ENCODE data around the gene CCL24. TPM values are rescaled to one million over a fixed set of nuclear protein-coding genes. Genes with fewer than 3 reads are reported as not detected.

CCL24 gene
- total and polyA plus RNA-seq, 10 of the 15 experiments (the other 5 are each of a cell fraction or from before 2014, with no cell fraction given), result not detected

DNA sequence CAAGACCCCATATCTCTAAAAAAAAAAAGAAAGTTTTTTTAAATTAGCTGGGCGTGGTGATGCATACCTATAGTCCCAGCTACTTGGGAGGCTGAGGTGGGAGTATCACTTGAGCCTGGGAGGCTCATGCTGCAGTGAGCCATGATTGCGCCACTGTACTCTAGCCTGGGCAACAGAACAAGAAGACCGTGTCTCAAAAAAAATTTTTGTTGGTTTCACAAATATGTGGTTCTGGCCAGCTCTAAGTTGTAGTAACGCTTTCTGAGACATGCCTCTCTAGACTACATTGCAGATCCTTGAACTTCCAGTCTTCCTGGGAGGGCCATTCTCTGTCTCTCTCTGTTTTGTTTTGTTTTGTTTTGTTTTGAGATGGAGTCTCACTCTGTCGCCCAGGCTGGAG lies 40.6 kb upstream of the CCL24 start:
- DNase-seq (ENCODE audit: low read depth, low spot score) (no peak), FAIRE-seq (no peak), ATAC-seq (no peak)
- Histone ChIP-seq H3K4me2 (ENCODE audit: control insufficient read depth, insufficient read depth) (no peak overlapping the region), H3K27me3 (replicated peaks in 1 of 2; ENCODE audit: control insufficient read depth in 2 of 2, insufficient read depth in 2 of 2, low read length in 1 of 2) (no peaks in the 10 kb centered on the region), H3K79me2 (ENCODE audit: control insufficient read depth, insufficient read depth, low read length) (no peaks in the 10 kb centered on the region), H4K20me1 (ENCODE audit: control insufficient read depth, insufficient read depth) (no peaks in the 10 kb centered on the region), H3K4me3 (no peak overlapping the region), H3K4me1 (ENCODE audit: control insufficient read depth, insufficient read depth, low read length) (no peaks in the 10 kb centered on the region), H3K36me3 (ENCODE audit: control insufficient read depth in 2 of 2, insufficient read depth in 2 of 2, low read length in 1 of 2) (no peaks in the 10 kb centered on the region), H3K9ac (ENCODE audit: control insufficient read depth, insufficient read depth, low read length) (no peak overlapping the region), H3K9me3 (replicated peaks; ENCODE audit: control insufficient read depth, insufficient read depth, low read length) (no peaks in the 10 kb centered on the region), H2AFZ (ENCODE audit: control insufficient read depth, low read depth, low read length) (no peak overlapping the region), H3K27ac (ENCODE audit: control insufficient read depth, insufficient read depth) (no peak overlapping the region)
- ChIA-PET SMC1A (ENCODE audit: uncharacterized antibody, unreplicated experiment) (interaction anchor here (1.3 kb wide), 1 partner anchor 166 kb away, joined by 4 read pairs; no protein-coding TSS in a partner anchor), CTCF (no interaction called here), RAD21 (ENCODE audit: unreplicated experiment) (no interaction called here), POLR2A (no interaction called here)
- intact Hi-C loops (cut with micrococcal nuclease; ENCODE audit: unreplicated experiment), result no loop called here
- WGBS (ENCODE audit: insufficient coverage, insufficient replicate concordance, low lambda C conversion rate, missing lambda C conversion rate), result 67% methylated on average over 5 of the region's 5 CpGs
- in situ Hi-C loops (cut with MboI), result no loop called here
- BruUV-seq (replicated peaks), result no TSS peak
- TF ChIP-seq SIN3A (IDR thresholded peaks at IDR 0.05; ENCODE audit: low read depth, low read length) (no peak), WRNIP1 (IDR thresholded peaks at IDR 0.05; ENCODE audit: borderline replicate concordance, low read depth, low read length) (no peak), ESRRA (IDR thresholded peaks at IDR 0.05; ENCODE audit: low read length) (no peak), HCFC1 (IDR thresholded peaks at IDR 0.05; ENCODE audit: low read length) (no peak), LARP7 (IDR thresholded peaks at IDR 0.05) (no peak), POLR2A (IDR thresholded peaks at IDR 0.05; ENCODE audit: low read depth, low read length) (no peak), HDAC2 (IDR thresholded peaks at IDR 0.05) (no peak), MYB (IDR thresholded peaks at IDR 0.05; ENCODE audit: borderline replicate concordance, low read depth, low read length) (no peak), BMI1 (IDR thresholded peaks at IDR 0.05; ENCODE audit: borderline replicate concordance) (no peak), TAF1 (IDR thresholded peaks at IDR 0.05; ENCODE audit: borderline replicate concordance, low read depth, low read length) (no peak)
- TF ChIP-seq, protein P1, sequence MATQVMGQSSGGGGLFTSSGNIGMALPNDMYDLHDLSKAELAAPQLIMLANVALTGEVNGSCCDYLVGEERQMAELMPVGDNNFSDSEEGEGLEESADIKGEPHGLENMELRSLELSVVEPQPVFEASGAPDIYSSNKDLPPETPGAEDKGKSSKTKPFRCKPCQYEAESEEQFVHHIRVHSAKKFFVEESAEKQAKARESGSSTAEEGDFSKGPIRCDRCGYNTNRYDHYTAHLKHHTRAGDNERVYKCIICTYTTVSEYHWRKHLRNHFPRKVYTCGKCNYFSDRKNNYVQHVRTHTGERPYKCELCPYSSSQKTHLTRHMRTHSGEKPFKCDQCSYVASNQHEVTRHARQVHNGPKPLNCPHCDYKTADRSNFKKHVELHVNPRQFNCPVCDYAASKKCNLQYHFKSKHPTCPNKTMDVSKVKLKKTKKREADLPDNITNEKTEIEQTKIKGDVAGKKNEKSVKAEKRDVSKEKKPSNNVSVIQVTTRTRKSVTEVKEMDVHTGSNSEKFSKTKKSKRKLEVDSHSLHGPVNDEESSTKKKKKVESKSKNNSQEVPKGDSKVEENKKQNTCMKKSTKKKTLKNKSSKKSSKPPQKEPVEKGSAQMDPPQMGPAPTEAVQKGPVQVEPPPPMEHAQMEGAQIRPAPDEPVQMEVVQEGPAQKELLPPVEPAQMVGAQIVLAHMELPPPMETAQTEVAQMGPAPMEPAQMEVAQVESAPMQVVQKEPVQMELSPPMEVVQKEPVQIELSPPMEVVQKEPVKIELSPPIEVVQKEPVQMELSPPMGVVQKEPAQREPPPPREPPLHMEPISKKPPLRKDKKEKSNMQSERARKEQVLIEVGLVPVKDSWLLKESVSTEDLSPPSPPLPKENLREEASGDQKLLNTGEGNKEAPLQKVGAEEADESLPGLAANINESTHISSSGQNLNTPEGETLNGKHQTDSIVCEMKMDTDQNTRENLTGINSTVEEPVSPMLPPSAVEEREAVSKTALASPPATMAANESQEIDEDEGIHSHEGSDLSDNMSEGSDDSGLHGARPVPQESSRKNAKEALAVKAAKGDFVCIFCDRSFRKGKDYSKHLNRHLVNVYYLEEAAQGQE (IDR thresholded peaks at IDR 0.05; ENCODE audit: low read depth, low read length), result no peak
- TF ChIP-seq, protein P2, sequence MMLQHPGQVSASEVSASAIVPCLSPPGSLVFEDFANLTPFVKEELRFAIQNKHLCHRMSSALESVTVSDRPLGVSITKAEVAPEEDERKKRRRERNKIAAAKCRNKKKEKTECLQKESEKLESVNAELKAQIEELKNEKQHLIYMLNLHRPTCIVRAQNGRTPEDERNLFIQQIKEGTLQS (IDR thresholded peaks at IDR 0.05; ENCODE audit: borderline replicate concordance, extremely low read depth, low read depth, low read length), result no peak
- TF ChIP-seq, protein P3, sequence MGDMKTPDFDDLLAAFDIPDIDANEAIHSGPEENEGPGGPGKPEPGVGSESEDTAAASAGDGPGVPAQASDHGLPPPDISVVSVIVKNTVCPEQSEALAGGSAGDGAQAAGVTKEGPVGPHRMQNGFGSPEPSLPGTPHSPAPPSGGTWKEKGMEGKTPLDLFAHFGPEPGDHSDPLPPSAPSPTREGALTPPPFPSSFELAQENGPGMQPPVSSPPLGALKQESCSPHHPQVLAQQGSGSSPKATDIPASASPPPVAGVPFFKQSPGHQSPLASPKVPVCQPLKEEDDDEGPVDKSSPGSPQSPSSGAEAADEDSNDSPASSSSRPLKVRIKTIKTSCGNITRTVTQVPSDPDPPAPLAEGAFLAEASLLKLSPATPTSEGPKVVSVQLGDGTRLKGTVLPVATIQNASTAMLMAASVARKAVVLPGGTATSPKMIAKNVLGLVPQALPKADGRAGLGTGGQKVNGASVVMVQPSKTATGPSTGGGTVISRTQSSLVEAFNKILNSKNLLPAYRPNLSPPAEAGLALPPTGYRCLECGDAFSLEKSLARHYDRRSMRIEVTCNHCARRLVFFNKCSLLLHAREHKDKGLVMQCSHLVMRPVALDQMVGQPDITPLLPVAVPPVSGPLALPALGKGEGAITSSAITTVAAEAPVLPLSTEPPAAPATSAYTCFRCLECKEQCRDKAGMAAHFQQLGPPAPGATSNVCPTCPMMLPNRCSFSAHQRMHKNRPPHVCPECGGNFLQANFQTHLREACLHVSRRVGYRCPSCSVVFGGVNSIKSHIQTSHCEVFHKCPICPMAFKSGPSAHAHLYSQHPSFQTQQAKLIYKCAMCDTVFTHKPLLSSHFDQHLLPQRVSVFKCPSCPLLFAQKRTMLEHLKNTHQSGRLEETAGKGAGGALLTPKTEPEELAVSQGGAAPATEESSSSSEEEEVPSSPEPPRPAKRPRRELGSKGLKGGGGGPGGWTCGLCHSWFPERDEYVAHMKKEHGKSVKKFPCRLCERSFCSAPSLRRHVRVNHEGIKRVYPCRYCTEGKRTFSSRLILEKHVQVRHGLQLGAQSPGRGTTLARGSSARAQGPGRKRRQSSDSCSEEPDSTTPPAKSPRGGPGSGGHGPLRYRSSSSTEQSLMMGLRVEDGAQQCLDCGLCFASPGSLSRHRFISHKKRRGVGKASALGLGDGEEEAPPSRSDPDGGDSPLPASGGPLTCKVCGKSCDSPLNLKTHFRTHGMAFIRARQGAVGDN (IDR thresholded peaks at IDR 0.05), result no peak
- TF ChIP-seq, protein P4, sequence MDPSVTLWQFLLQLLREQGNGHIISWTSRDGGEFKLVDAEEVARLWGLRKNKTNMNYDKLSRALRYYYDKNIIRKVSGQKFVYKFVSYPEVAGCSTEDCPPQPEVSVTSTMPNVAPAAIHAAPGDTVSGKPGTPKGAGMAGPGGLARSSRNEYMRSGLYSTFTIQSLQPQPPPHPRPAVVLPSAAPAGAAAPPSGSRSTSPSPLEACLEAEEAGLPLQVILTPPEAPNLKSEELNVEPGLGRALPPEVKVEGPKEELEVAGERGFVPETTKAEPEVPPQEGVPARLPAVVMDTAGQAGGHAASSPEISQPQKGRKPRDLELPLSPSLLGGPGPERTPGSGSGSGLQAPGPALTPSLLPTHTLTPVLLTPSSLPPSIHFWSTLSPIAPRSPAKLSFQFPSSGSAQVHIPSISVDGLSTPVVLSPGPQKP (IDR thresholded peaks at IDR 0.05; ENCODE audit: low read depth, low read length), result no peak

Data from GM12878 (cell line).